GDM1 (cell line): ENCODE results near the gene CBFA2T2.
"Not testable (repeated sequence)": the region's sequence is repeated elsewhere in the genome, so short reads cannot be mapped to it uniquely, and the experiment has no call there.

Experiments used
- DNase-seq: peaks from one replicate; lab custom pipeline; 2025; lab: John Stamatoyannopoulos, UW

The CBFA2T2 gene

DNA sequence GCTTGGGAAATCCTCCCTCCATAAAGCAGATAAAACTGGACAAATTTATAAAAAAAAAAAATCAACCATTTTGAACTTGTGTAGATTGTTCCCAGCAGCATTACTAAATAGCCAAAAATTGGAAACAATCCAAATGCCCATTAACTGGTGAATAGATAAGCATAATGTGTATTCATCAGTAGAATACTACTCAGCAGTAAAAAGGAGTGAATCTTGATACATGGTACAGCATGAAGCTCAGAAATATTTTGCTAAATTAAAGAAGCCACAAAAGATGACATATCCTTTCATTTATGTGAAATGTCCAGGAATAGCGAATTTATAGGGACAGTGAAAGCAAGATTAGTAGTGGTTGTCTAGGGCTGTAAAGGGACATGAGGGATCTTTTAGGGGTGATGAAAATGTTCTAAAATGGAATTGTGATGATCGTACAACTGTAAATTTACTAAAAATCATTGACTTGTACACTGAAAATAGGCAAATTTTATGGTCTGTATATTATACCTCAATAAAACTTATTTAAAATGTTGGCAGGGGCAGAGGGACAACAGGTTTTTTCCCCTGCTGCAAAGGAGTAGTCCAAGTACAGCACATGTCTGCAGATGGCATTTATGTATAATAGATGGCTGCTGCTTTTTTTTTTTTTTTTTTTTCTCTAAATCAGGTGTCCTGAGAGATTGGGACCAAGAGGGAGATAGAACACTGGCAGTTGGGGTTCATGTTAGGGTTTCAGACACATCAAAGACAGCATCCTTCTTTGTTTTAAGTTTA lies 59.5 kb downstream of the CBFA2T2 start:
- DNase-seq: no peak

DNA sequence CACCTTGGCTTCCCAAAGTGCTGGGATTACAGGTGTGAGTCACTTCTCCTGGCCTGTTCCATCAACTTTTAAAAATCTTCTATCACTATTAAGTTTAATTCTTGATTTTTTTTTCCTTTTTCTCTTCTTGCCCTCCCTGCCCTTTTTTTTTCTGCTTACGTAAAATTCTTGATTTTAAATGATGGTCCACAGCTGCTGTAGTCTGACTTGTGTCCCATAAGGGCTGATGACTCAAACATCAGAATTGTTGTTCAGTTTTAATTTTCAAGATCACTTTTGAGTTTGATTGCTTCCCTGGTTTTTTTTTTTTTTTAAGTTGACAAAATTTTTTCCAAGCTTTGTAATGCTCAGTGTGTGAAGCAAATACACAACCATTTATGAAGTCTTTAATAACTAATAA lies 61.9 kb downstream of the CBFA2T2 start:
- DNase-seq: no peak

DNA sequence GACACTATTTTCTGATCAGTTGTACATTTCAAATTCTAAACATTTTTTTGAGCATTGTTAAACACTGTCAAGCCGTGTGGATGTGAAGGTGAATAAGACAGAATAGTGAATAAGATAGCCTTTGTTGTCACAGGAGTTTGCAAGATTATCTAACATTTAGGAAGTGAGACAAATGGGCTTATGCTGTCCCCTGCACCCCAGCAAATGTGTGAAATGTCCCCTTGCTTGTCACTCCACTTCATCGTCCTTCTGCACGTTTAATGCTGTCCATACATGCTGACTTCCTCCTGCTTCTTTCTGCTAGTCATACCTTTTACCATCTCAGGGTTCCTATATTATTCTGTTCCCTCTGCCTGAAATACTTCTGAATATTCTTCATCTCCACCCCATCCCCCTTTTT lies 62.6 kb downstream of the CBFA2T2 start:
- no peak for DNase-seq

DNA sequence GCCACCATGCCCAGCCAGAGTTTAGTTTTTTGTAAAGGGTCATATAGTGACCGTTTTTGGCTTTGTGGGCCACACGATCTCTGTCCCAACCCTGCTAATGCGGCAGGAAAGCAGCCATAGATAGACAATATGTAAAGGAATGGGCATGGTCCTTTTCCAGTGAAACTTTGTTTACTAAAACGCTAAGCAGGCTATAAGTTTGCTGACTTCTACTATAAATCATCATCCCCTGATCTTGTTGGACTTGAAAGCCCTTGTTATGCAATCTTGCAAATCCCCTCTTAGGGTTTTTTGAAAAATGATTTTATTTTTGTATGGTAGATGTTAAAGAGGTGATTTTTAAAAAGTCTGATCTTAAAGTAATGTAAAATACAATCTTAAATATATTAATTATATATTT lies 63.6 kb downstream of the CBFA2T2 start:
- DNase-seq: no peak

DNA sequence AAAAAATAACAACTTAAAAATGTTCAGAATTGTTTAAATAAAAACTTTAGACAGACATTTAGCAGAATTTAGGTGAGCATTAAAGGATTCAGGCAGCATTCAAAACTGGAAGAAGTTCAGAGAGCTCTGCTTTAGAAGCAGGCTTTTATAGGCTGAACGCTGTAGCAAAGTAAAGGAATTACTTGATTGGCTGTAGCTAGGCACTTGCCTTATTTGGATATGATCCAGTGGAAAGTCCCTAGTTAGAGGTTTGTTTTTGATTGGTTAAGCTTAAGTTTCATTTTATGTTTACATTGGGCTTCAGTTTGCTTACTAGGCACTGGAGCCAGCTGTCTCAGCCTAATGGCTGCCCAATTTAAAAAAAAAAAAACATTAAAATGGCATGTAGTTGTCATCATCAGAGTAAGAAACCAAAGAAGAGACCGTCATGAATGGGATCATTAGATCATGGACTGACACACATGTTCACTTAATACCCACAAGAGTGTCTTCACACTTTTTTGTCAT lies 65.1 kb downstream of the CBFA2T2 start:
- DNase-seq: peak; percentile 37

DNA sequence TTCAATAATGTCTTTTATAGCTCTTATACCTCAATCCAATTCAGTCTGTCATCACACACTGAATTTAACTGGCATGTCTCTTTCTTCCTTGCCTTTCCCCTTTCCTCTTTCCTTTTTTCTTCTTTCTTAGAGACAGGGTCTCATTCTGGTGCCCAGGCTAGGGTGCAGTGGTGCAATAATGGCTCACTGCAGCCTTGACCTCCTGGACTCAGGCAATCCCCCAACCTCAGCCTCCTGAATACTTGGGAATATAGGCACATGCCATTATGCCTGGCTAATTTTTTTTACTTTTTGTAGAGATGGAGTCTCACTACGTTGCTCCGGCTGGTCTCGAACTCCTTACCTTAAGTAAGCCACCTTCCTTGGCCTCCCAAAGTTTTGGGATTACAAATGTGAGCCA lies 65.9 kb downstream of the CBFA2T2 start:
- DNase-seq: no peak

DNA sequence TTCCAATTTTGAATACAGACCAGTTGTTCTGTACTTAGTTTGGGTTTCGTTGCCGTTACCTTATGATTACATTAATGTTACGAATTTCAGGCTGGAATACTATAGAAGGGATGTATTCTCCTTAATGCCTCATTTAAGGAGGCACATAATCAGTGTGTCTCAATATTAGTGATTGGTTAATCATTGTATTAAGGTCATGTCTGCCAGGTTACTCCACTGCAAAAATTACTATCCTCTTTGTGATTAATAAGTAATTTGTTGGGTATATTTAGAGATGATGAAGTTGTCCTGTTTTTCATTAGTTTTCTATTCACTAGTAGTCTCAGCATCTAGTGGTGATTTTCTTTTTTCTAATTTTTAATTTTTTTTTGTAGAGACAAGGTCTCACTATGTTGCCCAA lies 66.3 kb downstream of the CBFA2T2 start:
- no peak for DNase-seq

DNA sequence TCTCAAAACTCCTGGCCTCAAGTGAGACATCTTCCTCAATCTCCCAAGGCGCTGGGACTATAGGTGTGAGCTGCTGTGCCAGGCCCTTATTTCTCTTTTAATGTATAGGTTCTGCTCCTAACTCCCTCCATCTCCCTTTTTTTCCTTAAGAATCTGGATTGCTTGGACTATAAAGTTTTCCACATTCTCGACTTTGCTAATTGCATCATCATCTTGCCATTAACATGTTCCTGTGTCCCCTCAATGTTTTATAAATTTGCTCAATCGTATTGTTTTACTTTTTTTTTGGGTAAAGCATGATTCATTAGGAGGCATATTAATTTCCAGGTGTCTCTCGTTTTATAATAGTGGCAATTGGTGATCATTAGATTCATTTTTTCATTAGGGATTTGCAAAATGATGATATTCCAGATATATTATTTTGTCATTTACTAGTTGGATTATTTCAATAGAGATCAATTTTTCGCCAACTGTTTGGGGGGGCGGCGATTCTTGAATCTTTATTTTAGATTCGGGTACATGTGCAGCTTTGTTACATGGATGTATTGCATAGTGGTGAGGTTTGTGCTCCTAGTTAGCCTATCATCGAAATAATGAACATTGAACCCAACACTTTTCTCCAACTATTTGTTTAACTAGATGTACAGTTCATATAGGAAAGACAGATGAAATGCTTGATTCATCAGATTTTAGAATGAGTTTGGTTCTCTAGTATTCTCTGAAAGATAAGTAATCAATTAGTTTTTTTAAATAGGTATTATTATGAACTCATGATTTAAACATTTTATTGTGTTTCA lies 68.7 kb downstream of the CBFA2T2 start:
- no peak for DNase-seq

DNA sequence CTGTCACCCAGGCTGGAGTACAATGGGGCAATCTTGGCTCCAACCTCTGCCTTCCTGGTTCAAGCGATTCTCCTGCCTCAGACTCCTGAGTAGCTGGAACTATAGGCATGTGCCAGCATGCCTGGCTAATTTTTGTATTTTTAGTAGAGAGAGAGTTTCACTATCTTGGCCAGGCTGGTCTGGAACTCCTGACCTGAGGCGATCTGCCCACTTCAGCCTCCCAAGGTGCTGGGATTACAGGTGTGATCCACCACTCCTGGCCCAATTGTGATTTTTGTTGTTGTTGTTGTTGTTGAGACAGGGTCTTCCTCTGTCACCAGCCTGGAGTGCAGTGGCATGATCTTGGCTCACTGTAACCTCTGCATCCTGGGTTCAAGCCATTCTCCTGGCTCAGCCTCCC lies 69.3 kb downstream of the CBFA2T2 start:
- no peak for DNase-seq

DNA sequence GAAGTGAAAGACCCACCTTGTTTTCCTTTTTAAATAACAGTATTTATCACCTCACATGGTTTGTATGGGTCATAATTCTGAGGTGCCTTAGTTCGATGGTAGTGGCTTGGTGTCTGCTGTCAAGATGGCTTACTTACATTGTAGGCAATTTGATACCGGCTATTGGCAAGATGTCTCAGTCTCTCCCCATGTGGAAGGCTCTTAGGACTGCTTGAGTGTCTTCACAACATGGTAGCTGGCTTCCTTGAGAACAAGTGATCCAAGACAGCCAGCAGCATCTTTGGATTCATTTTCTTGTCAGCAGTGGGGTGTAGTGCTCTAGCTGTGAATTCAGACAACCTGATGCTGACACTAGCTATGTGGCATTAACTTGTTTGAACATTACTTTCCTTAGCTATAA lies 70.1 kb downstream of the CBFA2T2 start:
- no peak for DNase-seq

DNA sequence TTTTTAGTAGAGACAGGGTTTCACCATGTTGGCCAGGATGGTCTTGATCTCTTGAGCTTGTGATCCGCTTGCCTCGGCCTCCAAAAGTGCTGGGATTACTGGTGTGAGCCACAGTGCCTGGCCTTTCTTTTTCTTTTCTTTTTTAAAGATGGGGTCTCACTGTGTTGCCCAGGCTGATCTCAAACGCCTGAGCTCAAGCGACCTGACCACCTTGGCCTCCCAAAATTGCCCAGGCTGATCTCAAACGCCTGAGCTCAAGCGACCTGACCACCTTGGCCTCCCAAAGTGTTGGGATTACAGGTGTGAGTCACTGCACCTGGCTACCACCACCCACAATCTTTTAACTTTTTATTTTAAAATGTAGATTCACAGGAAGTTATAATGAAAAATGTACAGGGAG lies 71.2 kb downstream of the CBFA2T2 start:
- not testable (repeated sequence) for DNase-seq

DNA sequence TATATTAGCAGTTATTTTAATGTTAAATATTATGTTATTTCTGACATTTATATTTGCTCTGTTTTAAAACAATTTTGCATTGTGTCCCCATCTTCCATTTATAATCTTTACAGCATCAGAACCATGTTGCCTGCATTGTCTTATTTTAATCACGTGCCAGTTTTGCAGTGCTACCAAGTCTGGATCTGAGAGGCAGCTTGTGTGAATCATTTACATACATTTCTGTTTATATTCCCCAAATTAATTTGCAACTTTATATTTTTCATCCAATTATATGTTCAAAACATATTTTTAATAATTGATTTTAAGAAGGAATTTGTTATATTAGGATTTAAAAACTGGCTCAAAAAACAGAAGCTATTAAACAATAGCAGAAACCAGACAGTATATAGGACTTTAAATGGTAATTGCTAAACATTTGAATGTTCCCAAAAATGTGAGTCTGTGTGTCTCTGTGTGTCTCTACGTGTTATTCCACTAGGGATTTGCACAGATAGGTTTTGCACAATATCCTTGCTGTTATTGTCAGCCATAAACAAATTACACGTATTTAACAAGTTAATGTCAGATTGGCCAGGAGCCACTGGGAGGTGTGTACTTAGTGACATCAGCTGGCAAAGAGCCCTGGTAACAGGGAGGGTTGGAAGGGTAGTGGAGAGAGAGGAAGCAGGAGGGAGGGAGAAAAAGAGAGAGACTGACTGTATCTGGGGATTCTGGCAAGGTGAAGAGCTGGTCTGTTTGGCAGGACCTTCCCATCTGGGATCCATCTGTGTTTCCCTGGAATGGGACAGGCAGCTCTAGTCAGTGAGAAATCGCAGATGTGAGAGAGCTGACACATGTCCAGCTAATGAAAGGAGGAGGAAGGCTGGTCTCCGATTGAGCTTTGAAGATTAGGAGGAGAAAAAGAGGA lies 72.1 kb downstream of the CBFA2T2 start:
- DNase-seq: no peak

DNA sequence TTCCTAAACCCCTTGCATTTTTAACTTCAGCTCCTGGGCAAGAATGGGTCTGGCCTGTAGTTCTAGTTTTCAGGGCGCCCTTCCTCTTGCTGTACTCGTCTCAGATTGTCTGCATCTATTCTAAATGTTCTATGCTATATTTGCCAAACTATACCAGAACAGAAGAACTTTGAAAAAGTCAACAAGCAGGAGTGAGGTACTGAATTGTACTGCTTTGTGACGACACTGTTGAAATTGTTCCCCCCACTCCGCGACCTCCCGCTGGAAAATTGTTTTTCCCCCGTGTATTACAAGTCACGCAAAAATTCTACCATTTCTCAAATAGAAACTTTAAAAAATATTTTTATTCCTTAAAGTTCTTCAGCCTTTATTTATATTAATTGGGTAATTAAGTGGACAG lies 73.9 kb downstream of the CBFA2T2 start:
- DNase-seq: no peak

DNA sequence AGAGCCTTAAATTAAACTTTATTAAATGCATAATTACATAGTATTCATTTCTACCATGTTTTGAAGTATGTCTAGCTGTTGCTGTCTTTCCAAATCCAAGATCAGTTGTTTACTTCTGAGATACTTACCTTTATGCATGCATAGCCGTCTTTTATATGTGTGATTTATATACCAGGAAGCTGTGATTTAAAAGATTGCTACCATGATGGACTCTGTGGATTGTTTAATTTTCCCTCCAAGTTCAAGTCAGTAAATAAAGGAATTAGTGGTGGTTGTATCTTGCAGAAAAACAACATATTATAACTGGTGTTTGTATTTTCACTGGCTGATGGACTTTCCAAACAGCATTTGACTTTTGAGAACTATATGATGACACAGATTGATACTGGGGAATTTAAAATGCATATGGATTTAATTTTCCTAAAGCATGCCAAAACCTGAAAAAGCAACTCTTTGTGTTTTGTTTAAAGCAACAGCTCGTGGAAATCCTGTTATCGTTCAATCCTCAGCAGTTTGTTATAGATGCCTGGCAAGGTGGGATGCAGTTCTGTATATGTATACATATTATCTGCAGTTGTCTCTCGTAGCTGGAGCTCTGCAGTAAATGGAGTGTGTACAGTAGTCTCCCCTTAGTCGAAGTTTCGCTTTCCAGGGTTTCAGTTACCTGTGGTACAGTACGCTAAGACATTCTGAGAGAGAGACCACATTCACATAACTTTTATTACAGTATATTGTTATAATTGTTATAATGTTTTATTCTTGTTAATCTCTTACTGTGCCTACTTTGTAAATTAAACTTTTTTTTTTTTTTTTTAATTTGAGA lies 77.1 kb downstream of the CBFA2T2 start:
- DNase-seq: no peak

DNA sequence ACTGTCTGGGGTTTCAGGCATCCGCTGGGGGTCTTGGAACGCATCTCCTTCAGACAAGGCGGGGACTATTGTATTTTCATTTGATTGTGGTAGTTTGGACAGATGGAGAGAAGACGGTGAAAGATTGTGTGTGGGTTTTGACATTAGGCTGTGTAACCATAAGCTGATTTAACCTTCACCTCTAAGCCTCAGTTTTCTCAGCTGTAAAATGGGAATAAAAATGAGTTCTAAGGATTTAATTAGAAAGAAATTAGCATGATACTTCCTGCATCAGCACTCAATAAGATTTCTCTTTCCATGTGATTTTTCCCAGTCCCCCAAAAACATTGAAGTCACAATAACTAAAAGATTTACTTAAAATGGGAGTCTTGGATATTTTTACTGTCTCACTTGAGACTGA lies 78.1 kb downstream of the CBFA2T2 start:
- DNase-seq: no peak

DNA sequence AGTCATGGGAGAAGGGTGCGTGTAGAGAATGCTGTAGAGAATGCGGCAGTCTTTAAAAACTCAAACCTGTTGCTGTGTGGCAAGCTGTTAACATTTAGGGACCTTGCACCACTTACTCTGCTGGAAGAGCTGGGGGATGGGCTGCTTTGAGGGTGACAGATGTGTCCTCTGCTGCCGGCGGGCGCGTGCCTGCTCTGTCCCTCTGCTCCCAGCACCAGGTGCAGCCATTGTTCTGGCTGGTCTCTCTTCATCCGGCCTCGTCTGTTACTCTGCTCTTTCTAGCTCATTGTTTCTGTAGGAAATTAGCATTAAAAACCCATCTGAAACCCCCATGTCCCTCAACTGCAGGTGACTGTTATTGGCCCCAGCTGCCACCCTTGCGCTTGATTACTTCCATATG lies 78.5 kb downstream of the CBFA2T2 start:
- DNase-seq: no peak

DNA sequence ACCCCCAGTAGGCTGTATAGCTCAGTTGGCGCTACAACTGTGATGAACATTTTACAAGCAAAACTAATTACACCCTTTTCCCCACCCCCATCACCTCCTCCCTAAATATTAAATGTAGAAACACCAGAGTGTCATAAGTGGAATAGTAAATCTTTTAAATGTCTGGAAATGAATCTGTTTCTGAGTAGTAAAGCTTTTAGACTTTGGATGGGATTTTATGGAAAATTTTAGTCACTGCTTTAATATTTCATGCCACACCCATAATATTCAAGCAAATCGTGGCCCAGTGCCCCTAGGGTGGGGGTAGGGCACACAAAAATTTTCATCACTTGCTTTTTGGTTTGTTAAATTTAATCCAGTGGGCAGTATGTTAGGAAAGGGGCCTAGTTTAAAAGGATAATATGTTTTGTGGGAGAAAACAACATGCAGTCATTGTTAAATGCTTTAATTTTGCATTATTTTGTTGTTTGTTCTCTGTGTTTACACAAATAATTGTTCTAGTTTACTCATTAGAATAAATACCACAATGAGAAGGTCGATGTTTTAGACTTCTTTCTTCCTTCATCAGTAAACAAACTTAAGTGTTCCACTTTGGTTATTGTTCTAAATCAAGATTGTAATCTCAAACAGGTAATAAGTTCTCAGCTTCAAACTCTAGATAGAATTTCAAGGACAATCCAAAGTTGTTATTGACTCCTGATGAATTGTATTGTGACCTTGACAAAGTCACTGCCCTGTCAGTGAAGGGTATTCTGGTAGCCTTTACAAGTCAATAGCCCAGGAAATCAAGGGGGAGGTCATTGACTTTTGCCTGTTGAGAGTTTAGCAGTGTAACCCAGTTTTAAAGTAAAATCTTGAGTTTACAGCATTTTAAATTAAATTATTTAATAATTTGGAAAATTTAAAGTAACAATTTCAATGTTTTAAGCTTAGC lies 79.2 kb downstream of the CBFA2T2 start:
- DNase-seq: no peak

DNA sequence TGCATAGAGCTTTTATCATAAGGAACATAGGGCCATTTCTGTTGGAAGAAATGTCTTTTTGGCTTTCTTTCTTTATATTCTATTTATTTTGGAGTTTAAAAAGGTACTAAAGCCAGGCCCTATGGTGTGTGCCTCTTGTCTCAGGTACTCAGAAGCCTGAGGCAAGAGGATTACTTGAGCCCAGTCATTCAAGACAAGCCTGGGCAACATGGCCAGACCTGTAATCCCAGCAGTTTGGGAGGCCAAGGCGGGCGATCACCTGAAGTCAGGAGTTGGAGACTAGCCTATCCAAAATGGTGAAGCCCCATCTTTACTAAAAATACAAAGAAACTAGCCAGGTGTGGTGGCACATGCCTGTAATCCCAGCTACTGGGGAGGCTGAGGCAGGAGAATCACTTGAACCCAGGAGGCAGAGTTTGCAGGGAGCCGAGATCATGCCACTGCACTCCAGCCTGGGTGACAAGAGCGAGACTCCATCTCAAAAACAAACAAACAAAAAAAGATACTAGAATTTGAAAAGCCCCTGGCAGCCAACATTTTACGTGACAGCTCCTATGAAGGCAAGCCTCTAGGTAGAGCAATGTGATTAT lies 80.0 kb downstream of the CBFA2T2 start:
- no peak for DNase-seq

DNA sequence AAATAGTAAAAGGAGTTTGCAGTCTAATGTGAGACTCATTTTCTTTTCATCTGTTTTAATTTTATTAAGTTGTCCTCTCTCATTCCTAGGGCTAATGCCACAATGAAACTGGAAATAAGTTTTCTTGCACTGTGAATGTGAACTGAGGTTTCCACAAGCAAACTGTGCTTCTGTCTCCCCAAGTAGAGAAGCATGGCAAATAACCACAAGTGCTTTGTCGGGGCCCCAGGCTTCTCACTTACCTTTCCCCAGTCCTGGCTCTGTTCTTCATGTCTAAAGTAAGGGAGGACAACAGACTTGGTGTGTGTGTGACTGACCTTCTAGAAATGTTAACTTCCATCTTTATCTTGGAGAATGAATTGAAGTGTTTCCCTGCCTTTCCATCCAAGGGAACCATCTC lies 80.8 kb downstream of the CBFA2T2 start:
- DNase-seq: no peak

DNA sequence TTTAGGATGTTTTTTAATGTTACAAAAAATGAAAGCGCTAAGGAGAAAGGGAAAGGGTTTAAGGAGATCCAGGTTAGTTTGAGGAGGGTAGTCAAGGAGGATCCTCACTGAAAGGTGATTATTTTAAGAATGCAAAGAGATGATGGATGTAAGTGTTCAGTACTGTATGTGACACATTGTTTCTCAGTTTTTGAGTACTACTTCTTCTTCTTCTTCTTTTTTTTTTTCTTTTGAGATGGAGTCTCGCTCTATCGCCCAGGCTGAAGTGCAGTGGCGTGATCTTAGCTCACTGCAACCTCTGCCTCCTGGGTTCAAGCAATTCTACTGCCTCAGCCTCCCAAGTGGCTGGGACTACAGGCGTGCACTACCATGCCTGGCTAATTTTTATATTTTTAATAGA lies 83.4 kb downstream of the CBFA2T2 start:
- DNase-seq: not testable (repeated sequence)
